Progenitor cell of endocrine pancreas (in vitro differentiated cells): ENCODE results near the gene MYH9. TPM values are rescaled to one million over a fixed set of nuclear protein-coding genes. Genes with fewer than 3 reads are reported as not detected.
A peak's percentile ranks its signal among the peaks of the same experiment; 100 is the strongest.

ENCODE experiments used
- DNase-seq: peaks from one replicate; pipeline ENCODE4 v3.0.0; 2021; ENCODE audit warnings: low spot score; ENCODE audit not compliant: unreplicated experiment
- H3K27ac Mint-ChIP-seq: 2 replicates; pipeline ENCODE4 v1.8.0; 2021; ENCODE audit warnings: mild to moderate bottlenecking, moderate library complexity, mixed read lengths
- H3K27me3 Mint-ChIP-seq: 2 replicates; pipeline ENCODE4 v1.8.0; 2021; ENCODE audit warnings: mixed read lengths
- H3K36me3 Mint-ChIP-seq: 2 replicates; pipeline ENCODE4 v1.8.0; 2022; ENCODE audit warnings: mixed read lengths; ENCODE audit not compliant: insufficient read depth
- H3K4me1 Mint-ChIP-seq: 2 replicates; pipeline ENCODE4 v1.8.0; 2021; ENCODE audit warnings: low read depth, mixed read lengths
- H3K4me3 Mint-ChIP-seq: 2 replicates; pipeline ENCODE4 v1.8.0; 2021; ENCODE audit warnings: low read depth, mild to moderate bottlenecking, moderate library complexity, mixed read lengths
- H3K9me3 Mint-ChIP-seq: 2 replicates; pipeline ENCODE4 v1.8.0; 2021; ENCODE audit warnings: low read depth, mixed read lengths
- long read RNA-seq: library from polyadenylated mRNA; unstranded; transcript quantifications from one replicate; pipeline ENCODE4 v2.0.0, GENCODE V29; 2020
- total RNA-seq: library from RNA; stranded (reverse); gene quantifications from 2 replicates; pipeline ENCODE4 v1.2.1, GENCODE V29; 2021
- TF ChIP-seq, protein P1 (sequence below): fragments of 200-600 bp; sonication (generic); IDR thresholded peaks from one replicate; pipeline ENCODE4 v1.5.0; 2021; ENCODE audit warnings: antibody characterized with exemption, mild to moderate bottlenecking; ENCODE audit not compliant: unreplicated experiment

Gene MYH9
- 299 and 306 TPM in 2 replicates for total RNA-seq
- long read RNA-seq, partial matches to known transcripts: 101 of 109 reads
- long read RNA-seq, other reads (novel, unspliced or antisense): 8 of 109 reads

DNA sequence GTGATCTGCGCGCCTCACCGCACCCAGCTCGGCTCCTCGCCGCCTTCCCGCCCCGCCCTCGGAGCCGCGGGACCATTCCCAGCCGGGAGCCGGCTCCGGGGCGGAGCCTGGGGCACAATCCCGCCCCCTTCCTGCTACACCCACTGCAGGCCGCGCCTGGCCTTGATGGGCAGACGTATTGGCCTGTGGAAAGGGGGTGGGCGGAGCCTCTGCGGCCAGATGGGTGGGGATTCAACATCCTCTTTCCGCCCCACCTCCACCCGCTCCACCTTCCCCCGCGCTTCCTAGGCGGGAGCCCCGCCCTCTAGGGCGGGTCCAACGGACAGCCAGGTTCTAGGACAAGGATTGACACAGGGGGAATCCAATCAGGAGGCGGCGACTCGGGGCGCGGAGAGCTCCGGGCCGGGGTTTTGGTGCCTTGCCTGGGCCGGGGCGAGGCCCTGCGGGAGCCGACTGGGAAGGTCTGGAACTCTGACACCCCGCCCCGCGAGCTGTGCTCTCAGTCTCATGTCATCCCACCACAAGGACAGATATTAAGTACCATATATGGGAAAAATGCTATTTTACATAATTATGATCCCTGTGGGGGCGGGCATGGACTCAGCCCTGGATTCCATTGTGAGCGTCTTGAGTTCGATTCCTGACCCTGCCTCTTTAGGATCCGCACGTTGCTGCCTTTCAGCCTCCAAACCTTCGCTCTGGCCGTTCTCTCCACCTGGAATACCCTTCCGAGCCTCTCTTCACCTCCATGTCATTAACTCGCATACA, at the start of gene MYH9:
MYH9 (minus strand) TSS at position 9 of the 768 bp plus-strand sequence. CDS start 38,731 bp downstream, outside the sequence.
- Mint-ChIP-seq H3K9me3 (no peaks in the 10 kb centered on the region), H3K4me3 (peak within 1 kb of the TSS; percentile 90), H3K27ac (peak within 1 kb of the TSS; percentile 99)

DNA sequence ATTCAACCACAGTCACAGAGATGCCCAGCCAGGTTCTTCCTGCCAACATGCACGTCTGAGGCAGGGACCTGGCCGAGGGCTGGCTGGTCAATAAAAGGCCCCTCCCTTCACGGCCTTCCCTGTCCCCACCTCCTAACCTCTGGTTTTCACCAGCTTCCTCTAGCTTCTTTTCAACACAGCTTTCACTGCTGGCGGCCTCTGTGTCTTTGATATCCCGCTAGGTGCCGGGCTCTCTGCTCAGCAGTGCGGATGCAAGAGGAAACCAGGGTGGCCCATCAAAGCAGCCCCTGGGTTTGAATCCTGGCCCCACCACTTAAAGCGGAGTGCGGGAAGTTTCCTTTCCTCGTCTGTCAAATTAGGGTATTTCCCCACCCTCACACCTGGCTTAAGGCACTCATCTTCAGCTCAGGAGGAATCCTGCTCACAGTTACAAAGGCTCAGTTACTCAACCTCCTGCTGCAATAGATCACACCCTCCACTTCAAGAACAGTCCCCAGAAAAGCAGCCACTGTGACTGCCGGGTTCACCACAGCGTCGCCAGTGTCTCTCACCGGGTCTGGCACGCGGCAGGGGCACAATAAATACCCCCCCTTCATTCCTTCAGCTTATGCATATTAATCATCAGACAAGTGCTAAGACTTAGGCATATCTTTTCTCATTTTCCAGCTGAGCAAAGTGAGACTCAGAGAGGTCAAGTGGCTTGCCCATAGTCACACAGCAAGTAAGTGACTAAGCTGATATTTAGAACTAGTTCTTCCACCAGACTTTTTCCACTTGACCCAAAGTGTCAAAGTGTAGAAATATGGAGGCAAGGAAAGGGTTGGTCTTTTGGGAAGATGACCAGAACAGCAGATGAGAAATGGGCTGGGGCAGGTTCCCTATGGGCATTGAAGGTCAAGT, 48.0 kb upstream of the MYH9 start:
- Mint-ChIP-seq H3K4me3 (no peak overlapping the region), H3K27ac (peak overlapping the region; percentile 71), H3K9me3 (no peaks in the 10 kb centered on the region), H3K27me3 (no peaks in the 10 kb centered on the region), H3K4me1 (peaks cover 34% of the 10 kb centered on the region), H3K36me3 (no peaks in the 10 kb centered on the region)
- TF ChIP-seq, protein P1, sequence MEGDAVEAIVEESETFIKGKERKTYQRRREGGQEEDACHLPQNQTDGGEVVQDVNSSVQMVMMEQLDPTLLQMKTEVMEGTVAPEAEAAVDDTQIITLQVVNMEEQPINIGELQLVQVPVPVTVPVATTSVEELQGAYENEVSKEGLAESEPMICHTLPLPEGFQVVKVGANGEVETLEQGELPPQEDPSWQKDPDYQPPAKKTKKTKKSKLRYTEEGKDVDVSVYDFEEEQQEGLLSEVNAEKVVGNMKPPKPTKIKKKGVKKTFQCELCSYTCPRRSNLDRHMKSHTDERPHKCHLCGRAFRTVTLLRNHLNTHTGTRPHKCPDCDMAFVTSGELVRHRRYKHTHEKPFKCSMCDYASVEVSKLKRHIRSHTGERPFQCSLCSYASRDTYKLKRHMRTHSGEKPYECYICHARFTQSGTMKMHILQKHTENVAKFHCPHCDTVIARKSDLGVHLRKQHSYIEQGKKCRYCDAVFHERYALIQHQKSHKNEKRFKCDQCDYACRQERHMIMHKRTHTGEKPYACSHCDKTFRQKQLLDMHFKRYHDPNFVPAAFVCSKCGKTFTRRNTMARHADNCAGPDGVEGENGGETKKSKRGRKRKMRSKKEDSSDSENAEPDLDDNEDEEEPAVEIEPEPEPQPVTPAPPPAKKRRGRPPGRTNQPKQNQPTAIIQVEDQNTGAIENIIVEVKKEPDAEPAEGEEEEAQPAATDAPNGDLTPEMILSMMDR: no peak
- no peak for DNase-seq

More for the DNA sequence above, at the start of gene MYH9:
- Mint-ChIP-seq H3K36me3 (peaks cover 3% of the 10 kb centered on the region), H3K4me1 (peaks cover 27% of the 10 kb centered on the region), H3K27me3 (no peaks in the 10 kb centered on the region)
- DNase-seq: peak; percentile 100
- TF ChIP-seq, protein P1: no peak

DNA sequence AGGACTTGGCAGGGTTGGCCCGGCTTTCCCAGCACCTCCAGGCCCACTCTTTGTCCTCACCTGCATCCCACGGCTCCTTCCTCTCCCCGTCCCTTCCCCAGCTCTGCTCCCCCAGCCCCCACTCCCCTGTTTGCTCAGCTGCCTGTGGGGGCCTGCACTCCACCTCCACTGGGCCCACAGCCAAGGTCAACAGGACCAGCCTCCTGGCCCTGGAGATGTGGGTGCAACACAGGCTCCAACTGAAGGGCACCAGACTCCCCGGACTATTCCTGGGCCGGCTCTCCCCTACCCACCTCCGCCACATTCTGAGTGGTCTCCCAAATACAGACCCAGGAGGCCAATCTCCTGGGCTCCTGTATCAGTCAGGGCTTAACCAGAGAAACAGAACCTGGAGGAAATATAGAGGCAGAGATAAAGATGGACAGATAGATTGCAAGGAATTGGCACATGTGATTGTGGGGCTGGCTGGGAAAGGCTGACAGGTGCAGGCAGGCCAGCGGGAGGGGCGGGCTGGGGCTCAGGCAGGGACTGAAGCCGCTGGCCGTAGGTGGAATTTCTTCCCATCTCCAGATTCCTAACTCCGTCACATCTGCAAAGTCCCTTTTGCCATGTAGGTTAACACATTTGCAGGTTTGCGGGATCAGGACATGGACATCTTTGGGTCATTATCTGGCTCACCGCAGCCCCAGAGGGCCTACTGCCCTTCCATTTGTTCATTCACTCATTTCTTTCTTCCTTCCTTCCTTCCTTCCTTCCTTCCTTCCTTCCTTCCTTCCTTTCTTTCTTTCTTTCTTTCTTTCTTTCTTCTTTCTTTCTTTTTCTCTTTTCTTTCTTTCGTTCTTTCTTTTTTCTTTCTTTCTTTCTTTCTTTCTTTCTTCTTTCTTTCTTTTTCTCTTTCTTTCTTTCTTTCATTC, 45.8 kb upstream of the MYH9 start:
- peaks cover 27% of the 10 kb centered on the region for H3K4me1 Mint-ChIP-seq
- H3K27me3 Mint-ChIP-seq: no peaks in the 10 kb centered on the region
- no peak for DNase-seq
- no peaks in the 10 kb centered on the region for H3K9me3 Mint-ChIP-seq
- H3K36me3 Mint-ChIP-seq: no peaks in the 10 kb centered on the region
- TF ChIP-seq, protein P1: no peak
- H3K4me3 Mint-ChIP-seq: no peak overlapping the region
- peak overlapping the region; percentile 95 for H3K27ac Mint-ChIP-seq

DNA sequence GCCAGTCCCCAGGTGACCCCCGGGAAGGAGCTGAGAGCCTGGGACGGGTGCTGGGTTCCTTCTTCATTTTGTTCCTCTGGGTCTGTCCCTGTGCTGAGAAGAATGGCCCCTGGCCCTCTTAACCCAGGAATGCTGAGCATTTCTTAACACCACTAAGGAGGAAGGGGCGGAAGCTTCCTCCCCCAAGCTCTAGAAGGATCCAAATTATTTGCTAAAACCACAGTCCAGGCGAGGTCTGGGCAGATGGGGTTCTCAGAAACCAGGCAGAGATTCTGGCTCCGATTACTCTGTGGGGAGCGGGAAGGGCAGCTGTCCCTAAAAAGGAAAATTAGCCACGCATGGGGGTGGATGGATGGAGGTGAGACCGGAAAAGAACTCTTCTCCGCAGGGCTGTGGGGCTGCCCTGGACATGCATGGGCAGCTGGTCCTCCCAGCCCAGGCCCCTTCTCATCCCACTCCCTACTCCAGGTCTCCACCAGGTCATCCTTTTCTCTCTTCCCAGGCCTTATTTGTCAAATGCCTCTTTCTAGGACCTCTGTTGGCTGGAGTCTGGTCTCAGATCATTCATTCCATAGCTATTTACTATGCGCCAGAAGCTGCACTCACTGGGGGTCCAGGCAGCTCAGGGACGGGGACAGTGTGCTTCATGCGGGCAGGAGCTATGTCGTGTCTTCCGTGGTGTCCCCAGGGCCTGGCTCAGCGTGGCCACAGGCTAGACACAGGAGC, 45.0 kb upstream of the MYH9 start:
- TF ChIP-seq, protein P1: no peak
- Mint-ChIP-seq H3K27ac (peak overlapping the region; percentile 83), H3K9me3 (no peaks in the 10 kb centered on the region), H3K4me3 (no peak overlapping the region), H3K36me3 (no peaks in the 10 kb centered on the region), H3K4me1 (peaks cover 27% of the 10 kb centered on the region), H3K27me3 (no peaks in the 10 kb centered on the region)
- DNase-seq: no peak
